Suprapubic skin (tissue), 3 donors: ENCODE results near the gene ELOB.

Experiments used
- POLR2A ChIP-seq, 2 donors: fragments of 450-650 bp; IDR thresholded peaks; one replicate each; pipeline ENCODE4 v1.6.1; 2017; ENCODE audit warnings: antibody characterized with exemption in 2 of 2, mild to moderate bottlenecking in 2 of 2, moderate library complexity in 2 of 2
- TF ChIP-seq, protein P1 (sequence below), 2 donors: fragments of 200-600 bp in 1 of 2; fragments of 450-650 bp in 1 of 2; sonication (generic) in 1 of 2; IDR thresholded peaks; one replicate each; pipeline ENCODE4 v1.5.1; 2016 to 2019; ENCODE audit warnings: antibody characterized with exemption in 2 of 2, mild to moderate bottlenecking in 1 of 2, moderate library complexity in 1 of 2

DNA sequence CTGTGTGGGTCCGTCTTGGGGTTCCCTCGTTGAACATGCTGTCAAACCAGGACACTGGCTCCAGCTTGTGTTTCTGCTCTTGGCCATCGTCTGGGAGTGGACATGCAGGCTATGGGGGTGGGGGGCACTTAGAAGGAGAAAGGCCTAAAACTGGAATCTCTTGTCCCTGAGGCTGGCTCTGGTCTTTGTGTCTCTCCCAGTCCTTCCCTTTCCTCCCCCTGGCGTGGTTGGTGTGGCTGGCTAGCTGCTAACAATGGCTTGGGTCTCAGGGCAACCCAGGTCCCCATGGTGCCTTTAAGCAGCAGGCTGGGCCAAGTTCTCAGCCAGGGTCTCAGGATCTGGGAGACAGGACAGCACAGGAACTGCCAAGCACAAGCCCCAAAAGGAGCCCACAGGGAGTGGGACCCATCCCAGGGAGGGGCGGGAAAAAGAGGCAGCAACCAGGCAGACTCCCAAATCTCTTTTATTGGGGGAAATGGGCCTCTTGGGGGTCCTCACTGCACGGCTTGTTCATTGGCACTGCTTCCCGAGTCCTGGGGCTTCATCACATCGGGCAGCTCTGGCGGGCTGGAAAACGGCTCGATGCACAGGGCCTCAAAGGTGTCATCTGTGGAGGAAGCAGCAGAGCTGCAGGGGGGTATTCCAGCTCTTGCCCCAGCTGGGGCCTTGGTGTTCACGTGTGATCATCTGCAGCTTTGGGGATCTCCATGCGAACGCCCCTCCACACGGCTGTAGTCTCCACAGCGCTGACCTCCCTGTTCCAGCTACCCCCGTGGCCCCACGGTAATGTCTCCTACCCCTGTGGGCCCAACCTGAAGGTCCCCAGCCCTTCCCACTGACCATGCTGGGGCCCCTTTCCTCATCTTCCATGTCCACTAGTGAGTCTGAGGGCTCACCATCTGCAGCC is 5.3 kb downstream of the ELOB start:
- no peak for TF ChIP-seq POLR2A (IDR thresholded peaks at IDR 0.05)
- TF ChIP-seq, protein P1, sequence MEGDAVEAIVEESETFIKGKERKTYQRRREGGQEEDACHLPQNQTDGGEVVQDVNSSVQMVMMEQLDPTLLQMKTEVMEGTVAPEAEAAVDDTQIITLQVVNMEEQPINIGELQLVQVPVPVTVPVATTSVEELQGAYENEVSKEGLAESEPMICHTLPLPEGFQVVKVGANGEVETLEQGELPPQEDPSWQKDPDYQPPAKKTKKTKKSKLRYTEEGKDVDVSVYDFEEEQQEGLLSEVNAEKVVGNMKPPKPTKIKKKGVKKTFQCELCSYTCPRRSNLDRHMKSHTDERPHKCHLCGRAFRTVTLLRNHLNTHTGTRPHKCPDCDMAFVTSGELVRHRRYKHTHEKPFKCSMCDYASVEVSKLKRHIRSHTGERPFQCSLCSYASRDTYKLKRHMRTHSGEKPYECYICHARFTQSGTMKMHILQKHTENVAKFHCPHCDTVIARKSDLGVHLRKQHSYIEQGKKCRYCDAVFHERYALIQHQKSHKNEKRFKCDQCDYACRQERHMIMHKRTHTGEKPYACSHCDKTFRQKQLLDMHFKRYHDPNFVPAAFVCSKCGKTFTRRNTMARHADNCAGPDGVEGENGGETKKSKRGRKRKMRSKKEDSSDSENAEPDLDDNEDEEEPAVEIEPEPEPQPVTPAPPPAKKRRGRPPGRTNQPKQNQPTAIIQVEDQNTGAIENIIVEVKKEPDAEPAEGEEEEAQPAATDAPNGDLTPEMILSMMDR (IDR thresholded peaks at IDR 0.05), result no peak
